Muscle of back (tissue), 11 donors: ENCODE data around the gene BIN2. TPM values are rescaled to one million over a fixed set of nuclear protein-coding genes. Genes with fewer than 3 reads are reported as not detected.
"Not testable (repeated sequence)": the region's sequence is repeated elsewhere in the genome, so short reads cannot be mapped to it uniquely, and the experiment has no call there.

ENCODE experiments used
- DNase-seq, 3 donors: peaks; one replicate each; pipeline versions ENCODE4 v3.0.0 to v3.0.0-alpha.2; 2013
- polyA plus RNA-seq, 10 donors: library from polyadenylated mRNA; unstranded; fragments of 120-200 nt; gene quantifications; one replicate each; pipeline ENCODE4 v1.2.1, GENCODE V29; 2013; ENCODE audit not compliant: insufficient read length in 10 of 10

Gene BIN2
- polyA plus RNA-seq, 10 donors: 1.9 to 12.4 (median 3.2) TPM

GRCh38 chr12:51263341-51263740 lies 60.6 kb downstream of the BIN2 start:
- no peak for DNase-seq

DNA sequence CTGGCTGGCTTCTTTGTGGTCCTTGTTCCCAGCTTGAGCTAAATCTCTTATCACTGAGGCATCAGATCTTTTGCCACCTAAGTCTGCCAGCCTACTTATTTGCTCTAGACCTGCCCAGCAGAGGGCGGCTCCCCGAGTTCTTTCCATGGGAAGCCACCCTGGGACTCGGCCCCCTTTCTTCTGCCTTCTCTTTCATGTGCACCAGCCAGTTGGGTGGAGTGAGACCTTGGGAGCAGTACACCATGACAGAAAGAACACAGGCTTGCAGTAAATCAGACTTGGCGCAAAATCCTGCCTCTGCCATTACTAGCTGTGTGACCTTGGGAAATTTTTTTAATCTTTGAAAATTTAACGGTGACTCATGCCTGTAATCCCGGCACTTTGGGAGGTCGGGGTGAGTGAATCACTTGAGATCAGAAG lies 61.2 kb downstream of the BIN2 start:
- DNase-seq: no peak

DNA sequence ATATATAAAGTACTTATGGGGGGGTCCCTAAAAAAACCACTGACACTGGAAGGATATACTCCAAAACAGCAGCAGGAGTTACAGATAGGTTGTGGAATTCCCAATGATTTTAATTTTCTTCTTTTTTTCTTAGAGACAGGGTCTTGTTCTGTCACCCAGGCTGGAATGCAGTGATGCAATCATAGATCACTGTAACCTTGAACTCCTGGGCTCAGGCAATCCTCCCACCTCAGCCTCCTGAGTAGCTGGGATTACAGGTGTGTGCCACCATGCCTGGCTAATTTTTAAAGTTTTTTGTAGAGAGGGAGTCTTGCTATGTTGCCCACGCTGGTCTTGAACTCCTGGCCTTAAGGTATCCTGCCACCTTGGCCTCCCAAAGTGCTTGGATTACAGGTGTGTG lies 64.4 kb downstream of the BIN2 start:
- DNase-seq: not testable (repeated sequence)

DNA sequence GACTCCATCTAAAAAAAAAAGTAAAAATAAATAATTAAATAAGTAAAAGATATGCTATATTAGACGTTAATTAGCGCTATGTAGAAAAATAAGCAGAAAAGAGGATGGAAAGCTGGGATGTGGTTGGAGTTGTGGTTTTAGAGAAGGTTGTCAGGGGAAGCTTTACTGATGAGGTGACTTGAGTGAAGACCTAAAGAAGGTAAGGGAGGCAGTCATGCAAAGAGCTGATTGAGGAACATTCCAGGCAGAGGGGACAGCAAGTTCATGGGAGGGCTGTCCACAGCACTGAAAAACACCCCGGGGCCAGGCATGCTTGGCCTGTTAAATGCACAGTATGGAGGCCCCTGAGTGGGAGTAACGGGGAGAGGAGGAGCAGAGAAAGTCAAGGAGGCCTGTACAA lies 69.4 kb downstream of the BIN2 start:
- DNase-seq: no peak

DNA sequence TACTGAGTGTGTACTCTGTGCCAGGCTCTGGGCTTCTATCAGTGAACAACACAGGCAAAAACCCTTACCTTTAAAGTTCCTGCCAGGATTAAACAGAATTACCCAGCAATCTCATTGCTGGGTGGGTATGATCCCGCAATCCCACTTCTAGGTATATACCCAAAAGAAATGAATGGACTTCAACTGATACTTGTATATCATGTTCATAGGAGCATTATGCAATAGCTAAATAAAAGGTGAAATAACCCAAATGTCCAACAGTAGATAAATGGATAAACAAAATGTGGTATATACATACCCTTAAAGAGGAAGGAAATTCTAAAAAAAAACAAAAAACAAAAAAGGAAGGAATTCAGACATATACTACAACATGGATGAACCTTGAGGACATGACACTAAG lies 70.7 kb downstream of the BIN2 start:
- no peak for DNase-seq

- no peak for DNase-seq
Observed at GRCh38 chr12:51247523-51248206, 76.3 kb downstream of the BIN2 start.

DNA sequence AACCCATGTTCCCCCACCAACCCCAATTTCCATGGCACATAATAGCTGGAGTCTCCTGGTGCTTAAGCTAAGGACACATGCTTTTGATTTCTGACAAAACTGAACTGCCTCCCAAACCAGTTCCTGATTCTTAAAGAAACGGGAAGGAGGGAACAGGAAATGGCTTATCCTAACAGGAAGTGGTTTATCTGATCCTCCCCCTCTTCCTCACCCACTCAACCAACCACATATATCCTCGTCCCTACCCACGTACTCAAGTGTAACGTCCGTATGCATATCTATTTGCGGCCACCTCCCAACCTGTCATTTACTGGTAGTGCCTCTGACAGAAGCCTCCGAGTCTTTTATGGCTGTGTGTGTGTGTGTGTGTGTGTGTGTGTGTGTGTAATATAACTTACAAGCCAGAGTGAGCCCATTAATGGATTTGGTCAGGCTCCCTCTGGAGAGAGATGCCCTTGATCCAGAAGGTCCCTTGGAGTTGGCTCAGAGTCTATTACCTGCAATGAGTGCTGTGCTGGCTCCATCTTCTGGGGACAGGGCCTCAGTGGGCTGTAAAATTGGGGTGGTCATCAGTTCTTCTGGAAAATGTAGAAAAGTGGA lies 77.6 kb downstream of the BIN2 start:
- peak in 1 of 3 donors; percentile 36 for DNase-seq

- DNase-seq: no peak
Observed at GRCh38 chr12:51245476-51246253, 78.3 kb downstream of the BIN2 start.

DNA sequence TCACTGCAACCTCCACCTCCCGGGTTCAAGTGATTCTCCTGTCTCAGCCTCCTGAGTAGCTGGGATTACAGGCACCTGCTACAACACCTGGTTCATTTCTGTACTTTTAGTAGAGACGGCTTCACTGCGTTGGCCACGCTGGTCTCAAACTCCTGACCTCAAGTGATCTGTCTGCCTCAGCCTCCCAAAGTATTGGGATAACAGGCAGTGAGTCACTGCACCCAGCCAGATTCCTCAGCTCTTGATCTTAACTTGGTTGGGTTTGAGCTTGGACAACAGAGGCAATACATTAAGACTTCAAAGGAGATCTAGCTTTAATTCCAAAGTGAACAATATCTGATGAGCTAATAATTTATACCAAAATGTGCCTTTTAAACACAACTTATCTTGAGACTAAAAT lies 79.7 kb downstream of the BIN2 start:
- no peak for DNase-seq

GRCh38 chr12:51242876-51243275 lies 81.1 kb downstream of the BIN2 start:
- no peak for DNase-seq

DNA sequence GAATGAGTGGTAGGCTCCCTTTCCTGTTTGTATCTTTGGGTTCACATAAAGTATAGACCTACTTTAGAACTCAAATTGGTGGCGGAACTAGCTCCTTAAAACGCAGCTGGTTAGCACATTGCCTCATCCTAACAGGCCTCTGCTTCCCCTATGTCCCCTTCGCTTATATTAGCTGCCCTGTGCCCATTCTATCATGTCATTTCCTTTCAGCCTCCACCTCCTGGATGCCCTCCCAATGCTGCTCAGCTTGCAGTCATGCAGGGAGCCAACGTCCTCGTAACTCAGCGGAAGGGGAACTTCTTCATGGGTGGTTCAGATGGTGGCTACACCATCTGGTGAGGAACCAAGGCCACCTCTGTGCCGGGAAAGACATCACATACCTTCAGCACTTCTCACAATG lies 81.9 kb downstream of the BIN2 start:
- no peak for DNase-seq

DNA sequence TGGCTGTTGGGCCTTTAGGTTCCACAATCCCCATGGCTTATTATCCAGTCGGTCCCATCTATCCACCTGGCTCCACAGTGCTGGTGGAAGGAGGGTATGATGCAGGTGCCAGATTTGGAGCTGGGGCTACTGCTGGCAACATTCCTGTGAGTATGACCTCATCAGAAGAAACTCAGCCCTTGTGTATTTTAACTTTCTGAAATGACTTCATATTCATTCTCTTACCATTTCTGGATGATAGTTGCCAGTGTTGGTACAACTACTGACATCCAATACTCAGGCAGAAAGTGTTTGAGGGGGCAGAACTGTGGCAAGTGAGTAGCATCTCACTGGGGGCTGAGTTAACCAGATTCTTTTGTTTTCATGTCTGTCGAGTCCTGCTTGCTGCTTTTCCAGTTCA lies 83.0 kb downstream of the BIN2 start:
- no peak for DNase-seq

DNA sequence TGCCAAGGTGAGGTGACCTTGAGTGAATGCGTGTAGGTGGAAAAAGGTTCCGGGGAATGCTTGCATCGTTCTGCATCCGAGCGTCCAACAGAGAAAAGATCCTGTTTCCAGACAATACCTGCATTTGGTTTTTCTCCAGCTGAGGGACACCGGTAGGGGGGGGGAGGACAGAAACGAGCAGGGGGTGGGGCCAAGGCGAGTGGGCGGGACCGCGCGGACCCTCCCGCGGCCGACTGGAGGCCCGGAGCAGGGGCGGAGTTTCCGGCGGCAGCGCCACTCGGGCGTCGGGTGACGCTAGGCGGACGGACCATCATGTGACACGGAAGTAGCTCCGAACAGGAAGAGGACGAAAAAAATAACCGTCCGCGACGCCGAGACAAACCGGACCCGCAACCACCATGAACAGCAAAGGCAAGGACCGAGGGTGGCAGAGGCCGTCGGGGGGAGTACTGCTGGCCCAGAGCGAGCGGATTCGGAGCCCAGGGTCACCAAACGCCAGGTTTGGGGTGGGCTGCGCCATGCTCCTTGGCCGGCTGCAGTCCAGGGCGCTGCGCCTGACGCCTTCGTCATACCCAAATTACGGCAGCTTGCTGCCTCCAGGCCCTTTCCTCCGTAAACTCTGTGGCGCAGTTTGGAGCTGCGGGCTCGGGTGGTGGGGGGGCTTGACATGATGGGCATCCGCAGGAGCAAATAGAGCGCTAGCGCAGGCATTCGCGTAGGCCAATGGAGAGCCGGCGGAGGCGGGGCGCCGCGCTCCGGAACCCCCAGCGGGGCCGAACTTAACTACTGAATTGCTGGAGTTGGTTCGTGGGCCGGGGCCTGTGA lies 85.3 kb downstream of the BIN2 start, which contains the start of gene DAZAP2:
Gene DAZAP2, plus strand, starts transcription at position 317 of the 825 bp plus-strand sequence. Its CDS starts 82 bp downstream, at position 399.
- DNase-seq: peak; percentile 94 to 98 (median 97)

- no peak for DNase-seq
Observed at GRCh38 chr12:51238037-51238509, 85.9 kb downstream of the BIN2 start.

DNA sequence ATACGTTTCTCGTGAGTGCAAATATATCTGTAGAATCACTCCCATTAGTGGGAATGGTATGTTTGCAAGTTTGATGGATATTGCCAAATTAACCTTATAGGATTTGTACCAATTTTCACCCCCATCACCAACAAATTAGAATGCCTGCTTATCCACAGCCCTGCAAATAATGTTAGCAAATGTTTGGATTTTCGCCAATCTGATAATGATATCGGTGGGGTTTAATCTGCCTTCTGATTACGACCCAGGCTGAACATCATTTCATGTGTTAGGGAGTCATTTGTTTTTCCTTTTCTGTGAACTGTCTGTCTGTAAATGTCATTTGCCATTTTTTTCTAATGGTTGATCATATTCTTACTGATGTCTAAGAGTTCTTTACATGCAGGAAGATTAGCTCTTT lies 89.4 kb downstream of the BIN2 start:
- DNase-seq: no peak

DNA sequence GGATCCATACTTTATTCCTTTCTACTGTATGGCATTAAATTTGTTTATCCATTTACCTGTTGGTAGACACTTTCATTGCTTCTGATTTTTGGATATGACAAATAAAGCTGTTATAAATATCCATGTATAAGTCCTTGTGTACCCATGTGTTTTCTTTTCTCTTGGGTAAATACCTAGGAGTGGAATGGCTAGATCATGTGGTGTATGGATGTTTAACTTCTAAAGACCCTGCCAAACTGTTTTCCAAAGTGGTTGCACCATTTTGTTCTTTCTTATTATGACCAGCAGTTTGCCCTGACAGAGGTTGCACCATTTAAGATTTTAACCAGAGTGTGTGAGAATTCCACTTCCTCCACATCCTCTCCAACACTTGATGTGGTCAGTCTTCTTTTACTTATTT lies 91.3 kb downstream of the BIN2 start:
- no peak for DNase-seq

Other genes starting within 250 kb of the BIN2 start
- 10 to 100 TPM; 21.3 to 31.8 (median 25.4) TPM for gene CSRNP2, start 240.6 kb downstream of the BIN2 start, polyA plus RNA-seq
- 10 to 100 TPM; 35.9 to 46.3 (median 40.6) TPM for gene TFCP2, start 151.0 kb downstream of the BIN2 start, polyA plus RNA-seq
- 10 to 100 TPM in 4 of 10 donors, 1 to 10 TPM in 6; 5.6 to 11.5 (median 9.2) TPM for gene POU6F1, start 106.1 kb downstream of the BIN2 start, polyA plus RNA-seq
- 10 to 100 TPM; 67.6 to 93.6 (median 82.6) TPM for gene DAZAP2, start 85.3 kb downstream of the BIN2 start, polyA plus RNA-seq
- gene SMAGP, start 53.8 kb downstream of the BIN2 start, polyA plus RNA-seq: 10 to 100 TPM in 4 of 10 donors, 1 to 10 TPM in 6; 6.2 to 16.6 (median 8.4) TPM
- gene CELA1, start 22.5 kb upstream of the BIN2 start, polyA plus RNA-seq: not detected
- 1 to 10 TPM in 2 of 10 donors, under 1 TPM in 8; 0.28 to 1.2 (median 0.61) TPM for gene GALNT6, start 67.2 kb upstream of the BIN2 start, polyA plus RNA-seq
- gene SLC4A8, start 100.7 kb upstream of the BIN2 start, polyA plus RNA-seq: 1 to 10 TPM in 7 of 10 donors, under 1 TPM in 3; 0.58 to 2.5 (median 1.1) TPM